GM12878 (cell line): Measurements from ENCODE around the gene ARHGAP15. TPM values are rescaled to one million over a fixed set of nuclear protein-coding genes. Genes with fewer than 3 reads are reported as not detected.

ENCODE experiments used
- ATAC-seq: fragments of 200-7000 bp; cut with Tn5 transposase; 3 replicates; pipeline ENCODE4 v1.9.1; 2020; ENCODE audit warnings: mild to moderate bottlenecking, moderate library complexity
- BruUV-seq: library from RNA; stranded (reverse); fragments of 400-500 nt; replicated peaks from 2 replicates; lab custom pipeline; 2021; lab: Mats Ljungman, UMichigan
- CTCF ChIA-PET: fragments of 300-600 bp; sonication (Branson Sonifier 250); formaldehyde crosslinking; extraction: SDS; loops from one replicate; lab custom pipeline; 2021; ENCODE audit warnings: inconsistent platforms; lab: Yijun Ruan, JAX
- POLR2A ChIA-PET: fragments of 350-600 bp; formaldehyde crosslinking; extraction: SDS; loops from one replicate; lab custom pipeline; 2021; ENCODE audit warnings: inconsistent platforms; lab: Charles Lee
- RAD21 ChIA-PET: fragments of 300-600 bp; sonication (Branson Sonifier 250); formaldehyde crosslinking; loops from one replicate; lab custom pipeline; 2023; ENCODE audit warnings: antibody characterized with exemption; ENCODE audit not compliant: unreplicated experiment; lab: Charles Lee
- SMC1A ChIA-PET: fragments of 300-600 bp; sonication (Branson Sonifier 250); formaldehyde crosslinking; loops from one replicate; lab custom pipeline; 2023; ENCODE audit not compliant: unreplicated experiment, uncharacterized antibody; lab: Charles Lee
- DNase-seq: peaks from one replicate; pipeline ENCODE4 v3.0.0-alpha.2; 2011; ENCODE audit warnings: low read depth, low spot score
- FAIRE-seq: peaks from 3 replicates; lab custom pipeline; 2011; peaks lifted over from hg19 to GRCh38; lab: Jason Lieb, UNC
- H2AFZ ChIP-seq: 2 replicates; pipeline ENCODE4 v1.6.0; 2011; ENCODE audit warnings: low read depth, low read length, control low read depth; ENCODE audit not compliant: control insufficient read depth
- H3K27ac ChIP-seq: 2 replicates; pipeline ENCODE4 v1.5.1; 2011; ENCODE audit warnings: control low read depth; ENCODE audit not compliant: control insufficient read depth, insufficient read depth
- H3K27me3 ChIP-seq, 2 experiments: replicated peaks in 1 of 2; 2 replicates each; pipeline versions ENCODE4 v1.6.0 to v1.6.1; 2011; ENCODE audit warnings: low read length in 1 of 2; ENCODE audit not compliant: control insufficient read depth in 2 of 2, insufficient read depth in 2 of 2
- H3K36me3 ChIP-seq, 2 experiments: 2 replicates each; pipeline ENCODE4 v1.5.1; 2011; ENCODE audit warnings: low read length in 1 of 2; ENCODE audit not compliant: control insufficient read depth in 2 of 2, insufficient read depth in 2 of 2
- H3K4me1 ChIP-seq: 2 replicates; pipeline ENCODE4 v1.6.1; 2011; ENCODE audit warnings: mild to moderate bottlenecking, low read length, moderate library complexity, mixed read lengths; ENCODE audit not compliant: control insufficient read depth, insufficient read depth
- H3K4me2 ChIP-seq: 2 replicates; pipeline ENCODE4 v1.6.0; 2011; ENCODE audit warnings: control low read depth; ENCODE audit not compliant: control insufficient read depth, insufficient read depth
- H3K4me3 ChIP-seq: fragments of 200-600 bp; sonication (generic); 2 replicates; pipeline ENCODE4 v1.5.1; 2016
- H3K79me2 ChIP-seq: 2 replicates; pipeline ENCODE4 v1.6.0; 2011; ENCODE audit warnings: low read length; ENCODE audit not compliant: control insufficient read depth, insufficient read depth
- H3K9ac ChIP-seq: 2 replicates; pipeline ENCODE4 v1.8.0; 2011; ENCODE audit warnings: low read length, control low read depth, mixed read lengths; ENCODE audit not compliant: control insufficient read depth, insufficient read depth
- H3K9me3 ChIP-seq: replicated peaks from 3 replicates; pipeline ENCODE4 v1.5.1; 2011; ENCODE audit warnings: mild to moderate bottlenecking, low read length; ENCODE audit not compliant: control insufficient read depth, insufficient read depth
- H4K20me1 ChIP-seq: 2 replicates; pipeline ENCODE4 v1.6.0; 2011; ENCODE audit not compliant: control insufficient read depth, insufficient read depth
- DPF2 ChIP-seq: fragments of 450-650 bp; IDR thresholded peaks from 2 replicates; pipeline ENCODE4 v1.6.1; 2017; ENCODE audit warnings: mild to moderate bottlenecking
- EGR1 ChIP-seq, 2 experiments: IDR thresholded peaks; 1 replicate in 1 of 2; 2 replicates in 1 of 2; pipeline ENCODE4 v1.6.1; 2011 to 2012; ENCODE audit warnings: low read depth in 2 of 2, low read length in 2 of 2, borderline replicate concordance in 1 of 2, mild to moderate bottlenecking in 1 of 2, moderate library complexity in 1 of 2
- MTA2 ChIP-seq: fragments of 450-650 bp; IDR thresholded peaks from 2 replicates; pipeline ENCODE4 v1.6.1; 2016; ENCODE audit warnings: low read depth, mild to moderate bottlenecking, moderate library complexity
- NRF1 ChIP-seq: conservative IDR thresholded peaks from 2 replicates; pipeline ENCODE4 v1.6.1; 2011; ENCODE audit warnings: mild to moderate bottlenecking, low read depth, low read length, improper control_type of control experiment
- PKNOX1 ChIP-seq: fragments of 450-650 bp; IDR thresholded peaks from 2 replicates; pipeline ENCODE4 v1.6.1; 2016; ENCODE audit warnings: mild to moderate bottlenecking
- POLR2A ChIP-seq: IDR thresholded peaks from 2 replicates; pipeline ENCODE4 v1.6.1; 2011; ENCODE audit warnings: low read depth, mild to moderate bottlenecking, low read length
- YY1 ChIP-seq: IDR thresholded peaks from 2 replicates; pipeline ENCODE4 v1.6.1; 2011; ENCODE audit warnings: low read depth, mild to moderate bottlenecking, low read length
- ZNF274 ChIP-seq: IDR thresholded peaks from one replicate; pipeline ENCODE4 v1.8.0; 2011; ENCODE audit not compliant: insufficient read length, insufficient read depth
- ZZZ3 ChIP-seq: IDR thresholded peaks from 2 replicates; pipeline ENCODE4 v1.6.1; 2011; ENCODE audit warnings: low read depth; ENCODE audit not compliant: control insufficient read depth, insufficient read length
- WGBS: methylation state at CpG from one replicate; pipeline ENCODE4 v1.1.6; 2016; ENCODE audit warnings: low lambda C conversion rate; ENCODE audit not compliant: insufficient replicate concordance, insufficient coverage; ENCODE audit errors: missing lambda C conversion rate; 5-methylcytosine and 5-hydroxymethylcytosine counted together
- in situ Hi-C: fragments of 300-500 bp; cut with MboI; formaldehyde crosslinking; loops from 9 replicates; pipeline ENCODE4 v1.14.3; 2018; ENCODE audit warnings: mixed read lengths
- intact Hi-C: fragments of 100-400 bp; cut with micrococcal nuclease; formaldehyde crosslinking; loops from one replicate; pipeline ENCODE4 v1.14.2; 2022; ENCODE audit not compliant: unreplicated experiment
- polyA plus RNA-seq, 11 experiments: library from polyadenylated mRNA; depleted of rRNA in 4 of 11; unstranded in 6 of 11; stranded (reverse) in 5 of 11; fragments of >200 nt; fragmentation: Nextera tagmentation in 4 of 11; fragmentation: Illumina TruSeq in 1 of 11; extraction: Ambion mirVana in 4 of 11; extraction: Trizol in 1 of 11; gene quantifications; 1 replicate in 1 of 11; 2 replicates in 10 of 11; pipeline versions ENCODE4 v1.2.1 to v1.2.3, GENCODE V29; 2011 to 2016; ENCODE audit warnings: inconsistent platforms in 2 of 11, missing spikeins in 2 of 11, low read depth in 1 of 11
- total RNA-seq, 4 experiments: library from RNA; depleted of rRNA in 3 of 4; stranded (reverse); fragments of >200 nt in 3 of 4; fragmentation: Illumina TruSeq in 1 of 4; extraction: Trizol in 1 of 4; gene quantifications; 2 replicates each; pipeline versions ENCODE4 v1.2.1 to v1.2.3, GENCODE V29; 2013 to 2021
- TF ChIP-seq, protein P1 (sequence below): fragments of 450-650 bp; IDR thresholded peaks from 2 replicates; pipeline ENCODE4 v1.6.1; 2017; ENCODE audit warnings: borderline replicate concordance
- TF ChIP-seq, protein P2 (sequence below): fragments of 450-650 bp; IDR thresholded peaks from 2 replicates; pipeline ENCODE4 v1.6.1; 2017; ENCODE audit warnings: mild to moderate bottlenecking, moderate library complexity
- TF ChIP-seq, protein P3 (sequence below): fragments of 450-650 bp; IDR thresholded peaks from 2 replicates; pipeline ENCODE4 v1.6.1; 2018; ENCODE audit warnings: mild to moderate bottlenecking, low read depth, moderate library complexity; ENCODE audit not compliant: partially characterized antibody

ARHGAP15 gene
- total and polyA plus RNA-seq, 10 of the 15 experiments (the other 5 are each of a cell fraction or from before 2014, with no cell fraction given) = 38.0 to 92.6 (median 66.7) TPM

- H3K9me3 ChIP-seq = no peaks in the 10 kb centered on the region
- H3K27me3 ChIP-seq = no peaks in the 10 kb centered on the region
- H2AFZ ChIP-seq = no peak overlapping the region
- no peak overlapping the region for H3K27ac ChIP-seq
- ChIA-PET POLR2A (interaction anchor here (1.3 to 9.5 kb wide), 3 partner anchors 9 to 15 kb away, joined by 6 to 129 read pairs (median 7); no protein-coding TSS in a partner anchor), SMC1A (interaction anchor here (1.2 to 10.8 kb wide), 7 partner anchors 7 to 83 kb away, joined by 3 to 148 read pairs (median 7); no protein-coding TSS in a partner anchor), RAD21 (interaction anchor here (0.6 to 1.4 kb wide), 5 partner anchors 13 to 102 kb away, joined by 3 read pairs; no protein-coding TSS in a partner anchor), CTCF (interaction anchor here (0.6 to 8.7 kb wide), 8 partner anchors 9 to 267 kb away, joined by 3 to 88 read pairs (median 6); no protein-coding TSS in a partner anchor)
- H3K36me3 ChIP-seq = no peaks in the 10 kb centered on the region
- BruUV-seq = no TSS peak
- no peaks in the 10 kb centered on the region for H4K20me1 ChIP-seq
- intact Hi-C loops = loop anchor here (5.0 kb wide), 1 partner anchor 256 kb away; the partner anchor contains the start of gene KYNU
- peaks cover 9% of the 10 kb centered on the region for H3K4me1 ChIP-seq
- WGBS = 94% methylated on average over 2 of the region's 2 CpGs
- DNase-seq (no peak), ATAC-seq (no peak), FAIRE-seq (no peak)
- in situ Hi-C loops = no loop called here
- H3K4me2 ChIP-seq = no peak overlapping the region
- H3K9ac ChIP-seq = no peak overlapping the region
- peaks cover 92% of the 10 kb centered on the region for H3K79me2 ChIP-seq
- H3K4me3 ChIP-seq = no peak overlapping the region
- TF ChIP-seq, protein P1, sequence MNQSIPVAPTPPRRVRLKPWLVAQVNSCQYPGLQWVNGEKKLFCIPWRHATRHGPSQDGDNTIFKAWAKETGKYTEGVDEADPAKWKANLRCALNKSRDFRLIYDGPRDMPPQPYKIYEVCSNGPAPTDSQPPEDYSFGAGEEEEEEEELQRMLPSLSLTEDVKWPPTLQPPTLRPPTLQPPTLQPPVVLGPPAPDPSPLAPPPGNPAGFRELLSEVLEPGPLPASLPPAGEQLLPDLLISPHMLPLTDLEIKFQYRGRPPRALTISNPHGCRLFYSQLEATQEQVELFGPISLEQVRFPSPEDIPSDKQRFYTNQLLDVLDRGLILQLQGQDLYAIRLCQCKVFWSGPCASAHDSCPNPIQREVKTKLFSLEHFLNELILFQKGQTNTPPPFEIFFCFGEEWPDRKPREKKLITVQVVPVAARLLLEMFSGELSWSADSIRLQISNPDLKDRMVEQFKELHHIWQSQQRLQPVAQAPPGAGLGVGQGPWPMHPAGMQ = no peak
- TF ChIP-seq PKNOX1 (no peak), MTA2 (no peak), ZNF274 (no peak), POLR2A (no peak), EGR1 (IDR thresholded peaks at IDR 0.05; ENCODE audit: borderline replicate concordance in 1 of 2, low read depth in 2 of 2, low read length in 2 of 2) (no peak), YY1 (no peak), DPF2 (no peak), ZZZ3 (no peak), NRF1 (no peak)
- TF ChIP-seq, protein P2, sequence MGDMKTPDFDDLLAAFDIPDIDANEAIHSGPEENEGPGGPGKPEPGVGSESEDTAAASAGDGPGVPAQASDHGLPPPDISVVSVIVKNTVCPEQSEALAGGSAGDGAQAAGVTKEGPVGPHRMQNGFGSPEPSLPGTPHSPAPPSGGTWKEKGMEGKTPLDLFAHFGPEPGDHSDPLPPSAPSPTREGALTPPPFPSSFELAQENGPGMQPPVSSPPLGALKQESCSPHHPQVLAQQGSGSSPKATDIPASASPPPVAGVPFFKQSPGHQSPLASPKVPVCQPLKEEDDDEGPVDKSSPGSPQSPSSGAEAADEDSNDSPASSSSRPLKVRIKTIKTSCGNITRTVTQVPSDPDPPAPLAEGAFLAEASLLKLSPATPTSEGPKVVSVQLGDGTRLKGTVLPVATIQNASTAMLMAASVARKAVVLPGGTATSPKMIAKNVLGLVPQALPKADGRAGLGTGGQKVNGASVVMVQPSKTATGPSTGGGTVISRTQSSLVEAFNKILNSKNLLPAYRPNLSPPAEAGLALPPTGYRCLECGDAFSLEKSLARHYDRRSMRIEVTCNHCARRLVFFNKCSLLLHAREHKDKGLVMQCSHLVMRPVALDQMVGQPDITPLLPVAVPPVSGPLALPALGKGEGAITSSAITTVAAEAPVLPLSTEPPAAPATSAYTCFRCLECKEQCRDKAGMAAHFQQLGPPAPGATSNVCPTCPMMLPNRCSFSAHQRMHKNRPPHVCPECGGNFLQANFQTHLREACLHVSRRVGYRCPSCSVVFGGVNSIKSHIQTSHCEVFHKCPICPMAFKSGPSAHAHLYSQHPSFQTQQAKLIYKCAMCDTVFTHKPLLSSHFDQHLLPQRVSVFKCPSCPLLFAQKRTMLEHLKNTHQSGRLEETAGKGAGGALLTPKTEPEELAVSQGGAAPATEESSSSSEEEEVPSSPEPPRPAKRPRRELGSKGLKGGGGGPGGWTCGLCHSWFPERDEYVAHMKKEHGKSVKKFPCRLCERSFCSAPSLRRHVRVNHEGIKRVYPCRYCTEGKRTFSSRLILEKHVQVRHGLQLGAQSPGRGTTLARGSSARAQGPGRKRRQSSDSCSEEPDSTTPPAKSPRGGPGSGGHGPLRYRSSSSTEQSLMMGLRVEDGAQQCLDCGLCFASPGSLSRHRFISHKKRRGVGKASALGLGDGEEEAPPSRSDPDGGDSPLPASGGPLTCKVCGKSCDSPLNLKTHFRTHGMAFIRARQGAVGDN = no peak
- TF ChIP-seq, protein P3, sequence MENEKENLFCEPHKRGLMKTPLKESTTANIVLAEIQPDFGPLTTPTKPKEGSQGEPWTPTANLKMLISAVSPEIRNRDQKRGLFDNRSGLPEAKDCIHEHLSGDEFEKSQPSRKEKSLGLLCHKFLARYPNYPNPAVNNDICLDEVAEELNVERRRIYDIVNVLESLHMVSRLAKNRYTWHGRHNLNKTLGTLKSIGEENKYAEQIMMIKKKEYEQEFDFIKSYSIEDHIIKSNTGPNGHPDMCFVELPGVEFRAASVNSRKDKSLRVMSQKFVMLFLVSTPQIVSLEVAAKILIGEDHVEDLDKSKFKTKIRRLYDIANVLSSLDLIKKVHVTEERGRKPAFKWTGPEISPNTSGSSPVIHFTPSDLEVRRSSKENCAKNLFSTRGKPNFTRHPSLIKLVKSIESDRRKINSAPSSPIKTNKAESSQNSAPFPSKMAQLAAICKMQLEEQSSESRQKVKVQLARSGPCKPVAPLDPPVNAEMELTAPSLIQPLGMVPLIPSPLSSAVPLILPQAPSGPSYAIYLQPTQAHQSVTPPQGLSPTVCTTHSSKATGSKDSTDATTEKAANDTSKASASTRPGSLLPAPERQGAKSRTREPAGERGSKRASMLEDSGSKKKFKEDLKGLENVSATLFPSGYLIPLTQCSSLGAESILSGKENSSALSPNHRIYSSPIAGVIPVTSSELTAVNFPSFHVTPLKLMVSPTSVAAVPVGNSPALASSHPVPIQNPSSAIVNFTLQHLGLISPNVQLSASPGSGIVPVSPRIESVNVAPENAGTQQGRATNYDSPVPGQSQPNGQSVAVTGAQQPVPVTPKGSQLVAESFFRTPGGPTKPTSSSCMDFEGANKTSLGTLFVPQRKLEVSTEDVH = no peak
Observed at GRCh38 chr2:143133783-143134182, 4.6 kb downstream of the ARHGAP15 start.
